PC-3 (cell line): Measurements from ENCODE around the gene SMYD3. TPM values are rescaled to one million over a fixed set of nuclear protein-coding genes. Genes with fewer than 3 reads are reported as not detected.

Experiments
- ATAC-seq: fragments of 200-7000 bp; cut with Tn5 transposase; 2 replicates; pipeline ENCODE4 v1.9.1; 2020; ENCODE audit warnings: mild to moderate bottlenecking, moderate library complexity
- BruUV-seq: library from RNA; stranded (reverse); fragments of 400-500 nt; replicated peaks from 2 replicates; lab custom pipeline; 2021; lab: Mats Ljungman, UMichigan
- CTCF ChIA-PET: fragments of 300-600 bp; sonication (Branson Sonifier 250); formaldehyde crosslinking; loops from one replicate; lab custom pipeline; 2022; ENCODE audit warnings: antibody characterized with exemption; lab: Charles Lee
- POLR2A ChIA-PET: fragments of 300-600 bp; sonication (Branson Sonifier 250); formaldehyde crosslinking; loops from one replicate; lab custom pipeline; 2022; ENCODE audit warnings: antibody characterized with exemption; ENCODE audit not compliant: unreplicated experiment; lab: Charles Lee
- DNase-seq: peaks from one replicate; pipeline ENCODE4 v3.0.0-alpha.2; 2015
- H2AFZ ChIP-seq: fragments of 300-600 bp; sonication (generic); 2 replicates; pipeline ENCODE4 v1.6.0; 2016; ENCODE audit warnings: antibody characterized with exemption, low read length
- H3F3A ChIP-seq: fragments of 300-600 bp; sonication (generic); one replicate; pipeline ENCODE4 v1.6.0; 2017; ENCODE audit warnings: antibody characterized with exemption, low read length, control low read depth, mild to moderate bottlenecking; ENCODE audit not compliant: unreplicated experiment
- H3K27ac ChIP-seq: fragments of 300-600 bp; sonication (generic); 2 replicates; pipeline ENCODE4 v1.5.1; 2016; ENCODE audit warnings: mild to moderate bottlenecking, low read length
- H3K27me3 ChIP-seq: fragments of 300-600 bp; sonication (generic); 2 replicates; pipeline ENCODE4 v1.6.1; 2016; ENCODE audit warnings: low read length, mixed read lengths
- H3K36me3 ChIP-seq: fragments of 300-600 bp; sonication (generic); 2 replicates; pipeline ENCODE4 v1.6.1; 2016; ENCODE audit warnings: low read depth, mixed run types, low read length, mixed read lengths
- H3K4me1 ChIP-seq: fragments of 300-600 bp; sonication (generic); 2 replicates; pipeline ENCODE4 v1.5.1; 2016; ENCODE audit warnings: low read length; ENCODE audit not compliant: insufficient read depth
- H3K4me2 ChIP-seq: fragments of 300-600 bp; sonication (generic); 2 replicates; pipeline ENCODE4 v1.6.0; 2016; ENCODE audit warnings: low read length
- H3K4me3 ChIP-seq: fragments of 300-600 bp; sonication (generic); 2 replicates; pipeline ENCODE4 v1.5.1; 2016; ENCODE audit warnings: mild to moderate bottlenecking, low read length, mixed read lengths
- H3K79me2 ChIP-seq: fragments of 300-600 bp; sonication (generic); 2 replicates; pipeline ENCODE4 v1.6.1; 2017; ENCODE audit warnings: low read length, mixed read lengths
- H3K9ac ChIP-seq: fragments of 300-600 bp; sonication (generic); 2 replicates; pipeline ENCODE4 v1.6.0; 2016; ENCODE audit warnings: mild to moderate bottlenecking, low read length
- H3K9me2 ChIP-seq: fragments of 300-600 bp; sonication (generic); replicated peaks from 2 replicates; pipeline ENCODE4 v1.6.1; 2016; ENCODE audit warnings: mixed run types, low read length, mixed read lengths
- H3K9me3 ChIP-seq: fragments of 300-600 bp; sonication (generic); 2 replicates; pipeline ENCODE4 v1.6.1; 2016; ENCODE audit warnings: low read length, mixed read lengths
- H4K20me1 ChIP-seq: fragments of 300-600 bp; sonication (generic); 2 replicates; pipeline ENCODE4 v1.6.1; 2016; ENCODE audit warnings: low read length, mixed read lengths
- EZH2 ChIP-seq: fragments of 300-600 bp; sonication (generic); IDR thresholded peaks from one replicate; pipeline ENCODE4 v1.6.1; 2017; ENCODE audit warnings: antibody characterized with exemption, mild to moderate bottlenecking, low read length; ENCODE audit not compliant: unreplicated experiment
- EZH2phosphoT487 ChIP-seq: fragments of 300-600 bp; sonication (generic); IDR thresholded peaks from 2 replicates; pipeline ENCODE4 v1.6.1; 2018; ENCODE audit warnings: mild to moderate bottlenecking, antibody characterized with exemption, low read length, borderline replicate concordance
- intact Hi-C: fragments of 100-400 bp; cut with micrococcal nuclease; formaldehyde crosslinking; loops from 2 replicates; pipeline ENCODE4 v1.9.0; 2023
- total RNA-seq: library from RNA; depleted of rRNA; stranded (reverse); fragments of >200 nt; gene quantifications from 2 replicates; pipeline ENCODE4 v1.2.3, GENCODE V29; 2014
- TF ChIP-seq, protein P1 (sequence below): fragments of 300-600 bp; sonication (generic); conservative IDR thresholded peaks from 2 replicates; pipeline ENCODE4 v1.5.1; 2017; ENCODE audit warnings: antibody characterized with exemption, low read depth, mild to moderate bottlenecking, low read length

SMYD3 gene
- total RNA-seq, 1 experiment from 2014 or later, result 33.0 TPM

DNA sequence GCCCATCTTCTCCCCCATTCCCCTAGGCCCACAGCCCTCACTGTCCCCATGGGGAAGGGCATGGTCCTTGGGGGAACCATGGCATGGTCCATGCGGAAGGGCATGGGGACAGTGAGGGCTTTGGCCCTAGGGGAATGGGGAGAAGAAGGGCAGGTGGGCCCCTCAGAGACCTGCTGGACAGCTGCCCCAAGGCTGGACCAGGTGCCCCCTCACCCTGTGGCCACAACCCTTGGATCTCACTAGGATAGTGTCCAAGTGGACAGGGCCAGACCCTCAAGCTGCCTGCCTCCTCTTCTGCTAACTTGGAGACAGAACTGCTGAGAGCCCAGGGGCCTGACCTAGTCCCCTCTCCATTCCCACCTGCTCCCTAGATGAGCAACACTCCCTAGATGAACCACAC, 12.4 kb upstream of the SMYD3 start:
- CTCF ChIA-PET, result no interaction called here
- no peaks in the 10 kb centered on the region for H4K20me1 ChIP-seq
- POLR2A ChIA-PET, result no interaction called here
- no peaks in the 10 kb centered on the region for H3K27me3 ChIP-seq
- no peaks in the 10 kb centered on the region for H3K9me2 ChIP-seq
- TF ChIP-seq EZH2, result no peak
- TF ChIP-seq EZH2phosphoT487, result no peak
- TF ChIP-seq, protein P1, sequence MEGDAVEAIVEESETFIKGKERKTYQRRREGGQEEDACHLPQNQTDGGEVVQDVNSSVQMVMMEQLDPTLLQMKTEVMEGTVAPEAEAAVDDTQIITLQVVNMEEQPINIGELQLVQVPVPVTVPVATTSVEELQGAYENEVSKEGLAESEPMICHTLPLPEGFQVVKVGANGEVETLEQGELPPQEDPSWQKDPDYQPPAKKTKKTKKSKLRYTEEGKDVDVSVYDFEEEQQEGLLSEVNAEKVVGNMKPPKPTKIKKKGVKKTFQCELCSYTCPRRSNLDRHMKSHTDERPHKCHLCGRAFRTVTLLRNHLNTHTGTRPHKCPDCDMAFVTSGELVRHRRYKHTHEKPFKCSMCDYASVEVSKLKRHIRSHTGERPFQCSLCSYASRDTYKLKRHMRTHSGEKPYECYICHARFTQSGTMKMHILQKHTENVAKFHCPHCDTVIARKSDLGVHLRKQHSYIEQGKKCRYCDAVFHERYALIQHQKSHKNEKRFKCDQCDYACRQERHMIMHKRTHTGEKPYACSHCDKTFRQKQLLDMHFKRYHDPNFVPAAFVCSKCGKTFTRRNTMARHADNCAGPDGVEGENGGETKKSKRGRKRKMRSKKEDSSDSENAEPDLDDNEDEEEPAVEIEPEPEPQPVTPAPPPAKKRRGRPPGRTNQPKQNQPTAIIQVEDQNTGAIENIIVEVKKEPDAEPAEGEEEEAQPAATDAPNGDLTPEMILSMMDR, result no peak
- BruUV-seq, result no TSS peak
- ATAC-seq (no peak), DNase-seq (no peak)
- no peak overlapping the region for H3K27ac ChIP-seq
- no peak overlapping the region for H3K4me2 ChIP-seq
- 0 out of 2 replicates have a peak, but pooled peaks cover 4% of the 10 kb centered on the region for H3K36me3 ChIP-seq
- no peaks in the 10 kb centered on the region for H3K79me2 ChIP-seq
- no peaks in the 10 kb centered on the region for H3F3A ChIP-seq
- H3K9ac ChIP-seq, result no peak overlapping the region
- H3K4me1 ChIP-seq, result no peaks in the 10 kb centered on the region
- H3K4me3 ChIP-seq, result no peak overlapping the region
- H3K9me3 ChIP-seq, result peaks cover 31% of the 10 kb centered on the region
- intact Hi-C loops, result no loop called here
- H2AFZ ChIP-seq, result no peak overlapping the region

DNA sequence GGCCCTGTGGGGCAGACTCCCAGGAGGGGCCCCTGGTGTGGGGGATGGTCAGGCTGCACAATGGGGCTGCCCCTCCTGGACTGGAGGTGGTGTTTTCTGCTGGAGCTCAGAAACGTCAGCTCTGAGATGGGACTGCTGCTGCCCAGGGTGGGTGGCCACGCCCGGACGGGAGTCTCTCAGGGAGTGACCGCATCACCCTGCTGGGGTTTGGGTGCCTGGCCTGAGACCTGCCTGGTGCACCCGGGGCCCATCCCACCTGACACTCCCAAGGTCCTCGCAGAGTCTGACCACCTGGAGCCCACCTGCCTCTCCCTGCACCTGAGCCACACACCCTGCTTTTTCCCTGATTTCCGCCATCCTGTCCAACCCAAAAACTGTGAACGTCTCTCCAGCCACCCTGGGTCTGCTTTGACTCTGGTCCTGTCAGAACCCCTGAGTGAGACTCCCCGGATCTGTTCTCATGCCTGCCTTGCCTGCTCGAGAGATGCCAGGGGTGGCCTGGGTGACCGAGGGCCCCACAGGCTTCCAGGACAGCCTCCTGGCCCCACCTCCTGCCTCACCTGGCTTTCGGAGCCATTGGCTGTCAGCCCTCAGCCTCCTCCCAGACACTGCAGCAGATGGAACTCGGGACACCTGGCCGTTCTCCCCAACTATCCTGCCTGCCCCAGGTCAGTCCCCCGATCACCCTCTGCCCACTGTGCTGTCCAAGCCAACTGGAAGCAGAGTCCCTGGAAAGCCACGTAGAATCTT, 11.6 kb upstream of the SMYD3 start:
- no peaks in the 10 kb centered on the region for H4K20me1 ChIP-seq
- no TSS peak for BruUV-seq
- no peak overlapping the region for H3K9ac ChIP-seq
- no peak overlapping the region for H2AFZ ChIP-seq
- H3K79me2 ChIP-seq, result no peaks in the 10 kb centered on the region
- ChIA-PET CTCF (no interaction called here), POLR2A (no interaction called here)
- 0 out of 2 replicates have a peak, but pooled peaks cover 4% of the 10 kb centered on the region for H3K36me3 ChIP-seq
- H3K27ac ChIP-seq, result no peak overlapping the region
- H3K27me3 ChIP-seq, result no peaks in the 10 kb centered on the region
- no peaks in the 10 kb centered on the region for H3K4me1 ChIP-seq
- H3F3A ChIP-seq, result no peaks in the 10 kb centered on the region
- DNase-seq (no peak), ATAC-seq (no peak)
- TF ChIP-seq, protein P1, result no peak
- no peak for TF ChIP-seq EZH2
- no peak for TF ChIP-seq EZH2phosphoT487
- H3K9me2 ChIP-seq, result no peaks in the 10 kb centered on the region
- peaks cover 31% of the 10 kb centered on the region for H3K9me3 ChIP-seq
- no peak overlapping the region for H3K4me2 ChIP-seq
- H3K4me3 ChIP-seq, result no peak overlapping the region
- intact Hi-C loops, result no loop called here

DNA sequence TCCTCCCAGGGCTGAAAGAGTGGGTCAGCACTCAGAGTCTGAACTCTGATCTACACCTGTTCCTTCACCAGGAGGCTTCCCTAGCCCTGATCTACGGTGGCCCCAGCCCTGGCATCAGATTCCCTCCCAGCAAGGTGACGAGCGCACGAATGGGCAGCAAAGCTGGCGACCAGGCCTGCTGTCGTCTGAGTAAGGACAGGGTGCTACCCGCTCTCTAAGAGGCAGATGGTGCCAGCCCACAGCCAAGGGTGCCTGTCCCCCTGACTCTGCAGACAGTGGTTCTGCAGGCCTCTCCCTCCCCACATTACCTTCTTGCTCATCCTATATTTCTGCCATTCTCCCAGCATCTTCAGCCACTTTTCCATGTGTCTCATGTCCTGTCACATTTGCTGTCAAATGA, 10.3 kb upstream of the SMYD3 start:
- 0 out of 2 replicates have a peak, but pooled peaks cover 4% of the 10 kb centered on the region for H3K36me3 ChIP-seq
- no peak overlapping the region for H3K27ac ChIP-seq
- H3K4me2 ChIP-seq, result no peak overlapping the region
- TF ChIP-seq, protein P1, result no peak
- no peak for TF ChIP-seq EZH2phosphoT487
- TF ChIP-seq EZH2, result no peak
- H3K4me1 ChIP-seq, result no peaks in the 10 kb centered on the region
- H3K4me3 ChIP-seq, result no peak overlapping the region
- H3K9ac ChIP-seq, result no peak overlapping the region
- no peaks in the 10 kb centered on the region for H3F3A ChIP-seq
- no peaks in the 10 kb centered on the region for H3K9me2 ChIP-seq
- no peak overlapping the region for H2AFZ ChIP-seq
- CTCF ChIA-PET, result no interaction called here
- H4K20me1 ChIP-seq, result no peaks in the 10 kb centered on the region
- intact Hi-C loops, result no loop called here
- DNase-seq, result no peak
- H3K9me3 ChIP-seq, result peaks cover 31% of the 10 kb centered on the region
- H3K79me2 ChIP-seq, result no peaks in the 10 kb centered on the region
- ATAC-seq, result no peak
- no TSS peak for BruUV-seq
- H3K27me3 ChIP-seq, result no peaks in the 10 kb centered on the region
- POLR2A ChIA-PET, result no interaction called here
